PC-3 (cell line): Measurements from ENCODE around the gene P2RX1. TPM values are rescaled to one million over a fixed set of nuclear protein-coding genes. Genes with fewer than 3 reads are reported as not detected.
A peak's percentile ranks its signal among the peaks of the same experiment; 100 is the strongest.

Source experiments
- ATAC-seq: fragments of 200-7000 bp; cut with Tn5 transposase; 2 replicates; pipeline ENCODE4 v1.9.1; 2020; ENCODE audit warnings: mild to moderate bottlenecking, moderate library complexity
- BruUV-seq: library from RNA; stranded (reverse); fragments of 400-500 nt; replicated peaks from 2 replicates; lab custom pipeline; 2021; lab: Mats Ljungman, UMichigan
- CTCF ChIA-PET: fragments of 300-600 bp; sonication (Branson Sonifier 250); formaldehyde crosslinking; loops from one replicate; lab custom pipeline; 2022; ENCODE audit warnings: antibody characterized with exemption; lab: Charles Lee
- POLR2A ChIA-PET: fragments of 300-600 bp; sonication (Branson Sonifier 250); formaldehyde crosslinking; loops from one replicate; lab custom pipeline; 2022; ENCODE audit warnings: antibody characterized with exemption; ENCODE audit not compliant: unreplicated experiment; lab: Charles Lee
- DNase-seq: peaks from one replicate; pipeline ENCODE4 v3.0.0-alpha.2; 2015
- H2AFZ ChIP-seq: fragments of 300-600 bp; sonication (generic); 2 replicates; pipeline ENCODE4 v1.6.0; 2016; ENCODE audit warnings: antibody characterized with exemption, low read length
- H3F3A ChIP-seq: fragments of 300-600 bp; sonication (generic); one replicate; pipeline ENCODE4 v1.6.0; 2017; ENCODE audit warnings: antibody characterized with exemption, low read length, control low read depth, mild to moderate bottlenecking; ENCODE audit not compliant: unreplicated experiment
- H3K27ac ChIP-seq: fragments of 300-600 bp; sonication (generic); 2 replicates; pipeline ENCODE4 v1.5.1; 2016; ENCODE audit warnings: mild to moderate bottlenecking, low read length
- H3K27me3 ChIP-seq: fragments of 300-600 bp; sonication (generic); 2 replicates; pipeline ENCODE4 v1.6.1; 2016; ENCODE audit warnings: low read length, mixed read lengths
- H3K36me3 ChIP-seq: fragments of 300-600 bp; sonication (generic); 2 replicates; pipeline ENCODE4 v1.6.1; 2016; ENCODE audit warnings: low read depth, mixed run types, low read length, mixed read lengths
- H3K4me1 ChIP-seq: fragments of 300-600 bp; sonication (generic); 2 replicates; pipeline ENCODE4 v1.5.1; 2016; ENCODE audit warnings: low read length; ENCODE audit not compliant: insufficient read depth
- H3K4me2 ChIP-seq: fragments of 300-600 bp; sonication (generic); 2 replicates; pipeline ENCODE4 v1.6.0; 2016; ENCODE audit warnings: low read length
- H3K4me3 ChIP-seq: fragments of 300-600 bp; sonication (generic); 2 replicates; pipeline ENCODE4 v1.5.1; 2016; ENCODE audit warnings: mild to moderate bottlenecking, low read length, mixed read lengths
- H3K79me2 ChIP-seq: fragments of 300-600 bp; sonication (generic); 2 replicates; pipeline ENCODE4 v1.6.1; 2017; ENCODE audit warnings: low read length, mixed read lengths
- H3K9ac ChIP-seq: fragments of 300-600 bp; sonication (generic); 2 replicates; pipeline ENCODE4 v1.6.0; 2016; ENCODE audit warnings: mild to moderate bottlenecking, low read length
- H3K9me2 ChIP-seq: fragments of 300-600 bp; sonication (generic); replicated peaks from 2 replicates; pipeline ENCODE4 v1.6.1; 2016; ENCODE audit warnings: mixed run types, low read length, mixed read lengths
- H3K9me3 ChIP-seq: fragments of 300-600 bp; sonication (generic); 2 replicates; pipeline ENCODE4 v1.6.1; 2016; ENCODE audit warnings: low read length, mixed read lengths
- H4K20me1 ChIP-seq: fragments of 300-600 bp; sonication (generic); 2 replicates; pipeline ENCODE4 v1.6.1; 2016; ENCODE audit warnings: low read length, mixed read lengths
- CTCF ChIP-seq: fragments of 300-600 bp; sonication (generic); conservative IDR thresholded peaks from 2 replicates; pipeline ENCODE4 v1.5.1; 2017; ENCODE audit warnings: antibody characterized with exemption, low read depth, mild to moderate bottlenecking, low read length
- EZH2 ChIP-seq: fragments of 300-600 bp; sonication (generic); IDR thresholded peaks from one replicate; pipeline ENCODE4 v1.6.1; 2017; ENCODE audit warnings: antibody characterized with exemption, mild to moderate bottlenecking, low read length; ENCODE audit not compliant: unreplicated experiment
- EZH2phosphoT487 ChIP-seq: fragments of 300-600 bp; sonication (generic); IDR thresholded peaks from 2 replicates; pipeline ENCODE4 v1.6.1; 2018; ENCODE audit warnings: mild to moderate bottlenecking, antibody characterized with exemption, low read length, borderline replicate concordance
- intact Hi-C: fragments of 100-400 bp; cut with micrococcal nuclease; formaldehyde crosslinking; loops from 2 replicates; pipeline ENCODE4 v1.9.0; 2023
- total RNA-seq: library from RNA; depleted of rRNA; stranded (reverse); fragments of >200 nt; gene quantifications from 2 replicates; pipeline ENCODE4 v1.2.3, GENCODE V29; 2014

P2RX1 gene
- total RNA-seq, 1 experiment from 2014 or later = not detected

GRCh38 chr17:3867106-3867505 lies 49.2 kb downstream of the P2RX1 start:
- BruUV-seq = no TSS peak

GRCh38 chr17:3866276-3866675 lies 50.0 kb downstream of the P2RX1 start:
- no peaks in the 10 kb centered on the region for H3K4me1 ChIP-seq
- intact Hi-C loops = no loop called here
- H2AFZ ChIP-seq = no peak overlapping the region
- ChIA-PET POLR2A (no interaction called here), CTCF (interaction anchor here (1.0 kb wide), 1 partner anchor 48 kb away, joined by 4 read pairs; no protein-coding TSS in a partner anchor)
- no peak overlapping the region for H3K4me2 ChIP-seq
- no peaks in the 10 kb centered on the region for H3K79me2 ChIP-seq
- TF ChIP-seq CTCF (no peak), EZH2phosphoT487 (no peak)
- no TSS peak for BruUV-seq
- no peaks in the 10 kb centered on the region for H4K20me1 ChIP-seq
- DNase-seq (no peak), ATAC-seq (no peak)
- no peak overlapping the region for H3K9ac ChIP-seq
- no peak overlapping the region for H3K4me3 ChIP-seq
- no peaks in the 10 kb centered on the region for H3K9me3 ChIP-seq
- H3K27me3 ChIP-seq = no peaks in the 10 kb centered on the region
- H3K27ac ChIP-seq = no peak overlapping the region
- H3K36me3 ChIP-seq = no peaks in the 10 kb centered on the region
- H3F3A ChIP-seq = no peaks in the 10 kb centered on the region
- no peaks in the 10 kb centered on the region for H3K9me2 ChIP-seq

More at GRCh38 chr17:3867106-3867505, 49.2 kb downstream of the P2RX1 start:
- H3K4me2 ChIP-seq = no peak overlapping the region
- H2AFZ ChIP-seq = no peak overlapping the region
- ChIA-PET POLR2A (no interaction called here), CTCF (interaction anchor here (1.0 kb wide), 1 partner anchor 47 kb away, joined by 4 read pairs; no protein-coding TSS in a partner anchor)
- no peaks in the 10 kb centered on the region for H3K79me2 ChIP-seq
- H3K4me1 ChIP-seq = no peaks in the 10 kb centered on the region
- TF ChIP-seq CTCF (no peak), EZH2 (no peak), EZH2phosphoT487 (no peak)
- no peaks in the 10 kb centered on the region for H3K36me3 ChIP-seq
- no peak overlapping the region for H3K27ac ChIP-seq
- intact Hi-C loops = no loop called here
- no peaks in the 10 kb centered on the region for H3K27me3 ChIP-seq
- H4K20me1 ChIP-seq = no peaks in the 10 kb centered on the region
- no peaks in the 10 kb centered on the region for H3F3A ChIP-seq
- no peak overlapping the region for H3K4me3 ChIP-seq
- no peak for DNase-seq
- H3K9me3 ChIP-seq = no peaks in the 10 kb centered on the region
- no peaks in the 10 kb centered on the region for H3K9me2 ChIP-seq
- no peak overlapping the region for H3K9ac ChIP-seq
- ATAC-seq = no peak

- no peaks in the 10 kb centered on the region for H3K9me3 ChIP-seq
- no peak overlapping the region for H3K4me2 ChIP-seq
- intact Hi-C loops = no loop called here
- DNase-seq = no peak
- no peaks in the 10 kb centered on the region for H3K79me2 ChIP-seq
- H3F3A ChIP-seq = no peaks in the 10 kb centered on the region
- H4K20me1 ChIP-seq = no peaks in the 10 kb centered on the region
- H3K4me3 ChIP-seq = no peak overlapping the region
- H3K9me2 ChIP-seq = no peaks in the 10 kb centered on the region
- ChIA-PET POLR2A (no interaction called here), CTCF (no interaction called here)
- H3K27me3 ChIP-seq = no peaks in the 10 kb centered on the region
- no peak overlapping the region for H2AFZ ChIP-seq
- BruUV-seq = no TSS peak
- no peak overlapping the region for H3K27ac ChIP-seq
- peak; percentile 50 for ATAC-seq
- H3K36me3 ChIP-seq = no peaks in the 10 kb centered on the region
- TF ChIP-seq EZH2 (no peak), EZH2phosphoT487 (no peak), CTCF (no peak)
- no peaks in the 10 kb centered on the region for H3K4me1 ChIP-seq
- H3K9ac ChIP-seq = no peak overlapping the region
These were observed 51.1 kb downstream of the P2RX1 start for GRCh38 chr17:3865176-3865575.
